NCI-H1436 (cell line): ENCODE results near the gene APBB1.

Source experiments
- DNase-seq: peaks from one replicate; lab custom pipeline; 2025; lab: John Stamatoyannopoulos, UW

APBB1 gene

GRCh38 chr11:6419009-6419631 lies at the start of gene APBB1:
Gene APBB1, minus strand, starts transcription at chr11:6419094. Its CDS starts 7,747 bp downstream, at chr11:6411347.
- peak; percentile 53 for DNase-seq

GRCh38 chr11:6459099-6459450 lies 40.2 kb upstream of the APBB1 start:
- no peak for DNase-seq

- DNase-seq = no peak
Measured at GRCh38 chr11:6458352-6459098, 39.6 kb upstream of the APBB1 start.

- DNase-seq = no peak
Measured at GRCh38 chr11:6457581-6458320, 38.9 kb upstream of the APBB1 start.

- no peak for DNase-seq
Measured at GRCh38 chr11:6456361-6457073, 37.6 kb upstream of the APBB1 start.

- DNase-seq = no peak
Measured at GRCh38 chr11:6455070-6455469, 36.2 kb upstream of the APBB1 start.

- DNase-seq = no peak
Measured at GRCh38 chr11:6453152-6453551, 34.3 kb upstream of the APBB1 start.

GRCh38 chr11:6452219-6452618 lies 33.3 kb upstream of the APBB1 start:
- DNase-seq = no peak

GRCh38 chr11:6448574-6448973 lies 29.7 kb upstream of the APBB1 start:
- DNase-seq = no peak

GRCh38 chr11:6443269-6444003 lies 24.5 kb upstream of the APBB1 start:
- DNase-seq = peak; percentile 53

GRCh38 chr11:6442441-6442840 lies 23.5 kb upstream of the APBB1 start:
- no peak for DNase-seq

- no peak for DNase-seq
Measured at GRCh38 chr11:6440906-6441358, 22.0 kb upstream of the APBB1 start, which contains the start of gene HPX. Gene HPX, minus strand, starts transcription at chr11:6440987. Its CDS starts 24 bp downstream, at chr11:6440963.

GRCh38 chr11:6438979-6439571 lies 20.2 kb upstream of the APBB1 start:
- peak; percentile 59 for DNase-seq

GRCh38 chr11:6437993-6438392 lies 19.1 kb upstream of the APBB1 start:
- DNase-seq = no peak

GRCh38 chr11:6437423-6437822 lies 18.5 kb upstream of the APBB1 start:
- DNase-seq = no peak

GRCh38 chr11:6433998-6434660 lies 15.2 kb upstream of the APBB1 start:
- no peak for DNase-seq

GRCh38 chr11:6431861-6432260 lies 13.0 kb upstream of the APBB1 start:
- DNase-seq = no peak

- DNase-seq = no peak
Measured at GRCh38 chr11:6427516-6427915, 8.6 kb upstream of the APBB1 start.

- no peak for DNase-seq
Measured at GRCh38 chr11:6420677-6421076, 1.8 kb upstream of the APBB1 start.

GRCh38 chr11:6418557-6419008 lies 311 bp downstream of the APBB1 start:
- no peak for DNase-seq
